Thyroid gland (tissue), 4 donors: Measurements from ENCODE around the gene TOM1.

Source experiments
- POLR2A ChIP-seq, 2 donors: fragments of 450-650 bp; IDR thresholded peaks; one replicate each; pipeline ENCODE4 v1.6.1; 2017; ENCODE audit warnings: antibody characterized with exemption in 2 of 2, mild to moderate bottlenecking in 2 of 2, moderate library complexity in 1 of 2
- TF ChIP-seq, protein P1 (sequence below), 6 experiments: fragments of 200-600 bp in 3 of 6; fragments of 450-650 bp in 3 of 6; sonication (generic) in 3 of 6; IDR thresholded peaks; one replicate each; pipeline ENCODE4 v1.5.1; 2016 to 2019; ENCODE audit warnings: antibody characterized with exemption in 6 of 6, mild to moderate bottlenecking in 2 of 6, inconsistent platforms in 1 of 6, moderate library complexity in 1 of 6

DNA sequence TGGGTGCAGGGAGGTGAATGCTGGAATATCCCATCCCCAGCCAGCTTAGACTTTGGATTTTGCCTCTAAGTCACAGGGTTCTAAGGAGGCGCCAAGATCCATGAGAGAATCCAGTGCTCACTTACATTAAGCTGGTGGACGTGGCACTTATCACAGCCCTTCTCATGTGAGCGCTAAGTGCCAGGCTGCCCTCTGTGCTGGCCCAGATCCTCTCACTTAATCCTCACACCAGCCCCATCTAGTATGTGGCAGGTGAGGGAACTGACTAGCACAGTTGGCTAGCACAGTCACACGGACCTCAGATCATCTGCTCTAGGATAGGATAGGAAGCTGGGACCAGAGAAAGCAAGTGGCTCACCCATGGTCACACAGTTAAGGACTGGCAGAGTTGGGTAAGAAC is 84.8 kb downstream of the TOM1 start:
- TF ChIP-seq, protein P1, sequence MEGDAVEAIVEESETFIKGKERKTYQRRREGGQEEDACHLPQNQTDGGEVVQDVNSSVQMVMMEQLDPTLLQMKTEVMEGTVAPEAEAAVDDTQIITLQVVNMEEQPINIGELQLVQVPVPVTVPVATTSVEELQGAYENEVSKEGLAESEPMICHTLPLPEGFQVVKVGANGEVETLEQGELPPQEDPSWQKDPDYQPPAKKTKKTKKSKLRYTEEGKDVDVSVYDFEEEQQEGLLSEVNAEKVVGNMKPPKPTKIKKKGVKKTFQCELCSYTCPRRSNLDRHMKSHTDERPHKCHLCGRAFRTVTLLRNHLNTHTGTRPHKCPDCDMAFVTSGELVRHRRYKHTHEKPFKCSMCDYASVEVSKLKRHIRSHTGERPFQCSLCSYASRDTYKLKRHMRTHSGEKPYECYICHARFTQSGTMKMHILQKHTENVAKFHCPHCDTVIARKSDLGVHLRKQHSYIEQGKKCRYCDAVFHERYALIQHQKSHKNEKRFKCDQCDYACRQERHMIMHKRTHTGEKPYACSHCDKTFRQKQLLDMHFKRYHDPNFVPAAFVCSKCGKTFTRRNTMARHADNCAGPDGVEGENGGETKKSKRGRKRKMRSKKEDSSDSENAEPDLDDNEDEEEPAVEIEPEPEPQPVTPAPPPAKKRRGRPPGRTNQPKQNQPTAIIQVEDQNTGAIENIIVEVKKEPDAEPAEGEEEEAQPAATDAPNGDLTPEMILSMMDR (IDR thresholded peaks at IDR 0.05) = no peak
- no peak for TF ChIP-seq POLR2A (IDR thresholded peaks at IDR 0.05)
